Nephron progenitor cell (in vitro differentiated cells): ENCODE data around the gene CXorf38.

Experiments
- DNase-seq: peaks from one replicate; pipeline ENCODE4 v3.0.0; 2021
- H3K27ac Mint-ChIP-seq: 2 replicates; pipeline ENCODE4 v1.8.0; 2021; ENCODE audit warnings: mild to moderate bottlenecking, moderate library complexity, mixed read lengths
- H3K27me3 Mint-ChIP-seq: 2 replicates; pipeline ENCODE4 v1.8.0; 2021; ENCODE audit warnings: mild to moderate bottlenecking, low read depth, mixed read lengths; ENCODE audit not compliant: poor library complexity
- H3K36me3 Mint-ChIP-seq: 2 replicates; pipeline ENCODE4 v1.8.0; 2021; ENCODE audit warnings: low read depth, mixed read lengths
- H3K4me1 Mint-ChIP-seq: 2 replicates; pipeline ENCODE4 v1.8.0; 2021; ENCODE audit warnings: mixed read lengths
- H3K4me3 Mint-ChIP-seq: 2 replicates; pipeline ENCODE4 v1.8.0; 2021; ENCODE audit warnings: mild to moderate bottlenecking, moderate library complexity, mixed read lengths
- H3K9me3 Mint-ChIP-seq: 2 replicates; pipeline ENCODE4 v1.8.0; 2021; ENCODE audit warnings: mild to moderate bottlenecking, moderate library complexity, mixed read lengths
- TF ChIP-seq, protein P1 (sequence below): fragments of 200-600 bp; sonication (generic); IDR thresholded peaks from 2 replicates; pipeline ENCODE4 v1.5.0; 2021; ENCODE audit warnings: antibody characterized with exemption

The CXorf38 gene

DNA sequence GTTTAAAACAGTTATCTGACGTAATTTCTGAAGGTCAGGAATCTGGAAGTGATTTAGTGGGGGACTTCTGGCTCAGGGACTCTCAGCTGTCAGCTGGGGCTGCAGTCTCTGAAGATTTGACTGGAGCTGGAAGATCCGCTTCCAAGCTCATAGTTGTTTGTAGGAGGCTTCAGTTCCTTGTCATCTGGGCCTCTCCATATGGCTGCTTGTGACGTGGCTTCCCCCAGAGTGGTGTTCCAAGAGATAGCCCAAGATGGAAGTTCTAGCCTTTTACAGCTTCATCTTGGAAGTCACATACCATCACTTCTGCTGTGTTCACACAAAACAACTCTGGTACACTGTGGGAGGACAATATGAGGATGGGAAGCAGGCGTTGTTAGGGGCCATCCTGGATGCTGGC, 22.1 kb downstream of the CXorf38 start:
- H3K36me3 Mint-ChIP-seq, result peaks cover 20% of the 10 kb centered on the region
- no peak overlapping the region for H3K27ac Mint-ChIP-seq
- peaks cover 21% of the 10 kb centered on the region for H3K9me3 Mint-ChIP-seq
- no peak for DNase-seq
- no peak overlapping the region for H3K4me3 Mint-ChIP-seq
- TF ChIP-seq, protein P1, sequence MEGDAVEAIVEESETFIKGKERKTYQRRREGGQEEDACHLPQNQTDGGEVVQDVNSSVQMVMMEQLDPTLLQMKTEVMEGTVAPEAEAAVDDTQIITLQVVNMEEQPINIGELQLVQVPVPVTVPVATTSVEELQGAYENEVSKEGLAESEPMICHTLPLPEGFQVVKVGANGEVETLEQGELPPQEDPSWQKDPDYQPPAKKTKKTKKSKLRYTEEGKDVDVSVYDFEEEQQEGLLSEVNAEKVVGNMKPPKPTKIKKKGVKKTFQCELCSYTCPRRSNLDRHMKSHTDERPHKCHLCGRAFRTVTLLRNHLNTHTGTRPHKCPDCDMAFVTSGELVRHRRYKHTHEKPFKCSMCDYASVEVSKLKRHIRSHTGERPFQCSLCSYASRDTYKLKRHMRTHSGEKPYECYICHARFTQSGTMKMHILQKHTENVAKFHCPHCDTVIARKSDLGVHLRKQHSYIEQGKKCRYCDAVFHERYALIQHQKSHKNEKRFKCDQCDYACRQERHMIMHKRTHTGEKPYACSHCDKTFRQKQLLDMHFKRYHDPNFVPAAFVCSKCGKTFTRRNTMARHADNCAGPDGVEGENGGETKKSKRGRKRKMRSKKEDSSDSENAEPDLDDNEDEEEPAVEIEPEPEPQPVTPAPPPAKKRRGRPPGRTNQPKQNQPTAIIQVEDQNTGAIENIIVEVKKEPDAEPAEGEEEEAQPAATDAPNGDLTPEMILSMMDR, result no peak
- peaks cover 12% of the 10 kb centered on the region for H3K4me1 Mint-ChIP-seq
- H3K27me3 Mint-ChIP-seq, result peaks cover 3% of the 10 kb centered on the region

DNA sequence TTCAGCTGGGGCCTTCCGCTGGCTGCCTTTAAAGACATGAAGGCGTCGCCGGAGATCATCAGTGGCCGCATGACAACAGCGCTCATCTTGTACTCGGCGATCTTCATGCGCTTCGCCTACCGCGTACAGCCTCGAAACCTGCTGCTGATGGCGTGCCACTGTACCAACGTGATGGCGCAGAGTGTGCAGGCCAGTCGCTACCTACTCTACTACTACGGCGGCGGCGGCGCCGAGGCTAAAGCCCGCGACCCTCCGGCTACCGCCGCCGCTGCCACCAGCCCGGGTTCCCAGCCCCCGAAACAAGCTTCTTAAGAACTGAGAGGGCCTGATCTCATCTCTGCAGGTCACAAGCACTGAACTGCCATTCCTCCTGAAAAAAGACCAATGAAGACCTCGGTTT, 23.7 kb downstream of the CXorf38 start:
- peaks cover 3% of the 10 kb centered on the region for H3K27me3 Mint-ChIP-seq
- H3K4me1 Mint-ChIP-seq, result peaks cover 12% of the 10 kb centered on the region
- no peak for DNase-seq
- no peak overlapping the region for H3K27ac Mint-ChIP-seq
- H3K36me3 Mint-ChIP-seq, result peaks cover 20% of the 10 kb centered on the region
- no peak overlapping the region for H3K4me3 Mint-ChIP-seq
- TF ChIP-seq, protein P1, result no peak
- peaks cover 21% of the 10 kb centered on the region for H3K9me3 Mint-ChIP-seq

DNA sequence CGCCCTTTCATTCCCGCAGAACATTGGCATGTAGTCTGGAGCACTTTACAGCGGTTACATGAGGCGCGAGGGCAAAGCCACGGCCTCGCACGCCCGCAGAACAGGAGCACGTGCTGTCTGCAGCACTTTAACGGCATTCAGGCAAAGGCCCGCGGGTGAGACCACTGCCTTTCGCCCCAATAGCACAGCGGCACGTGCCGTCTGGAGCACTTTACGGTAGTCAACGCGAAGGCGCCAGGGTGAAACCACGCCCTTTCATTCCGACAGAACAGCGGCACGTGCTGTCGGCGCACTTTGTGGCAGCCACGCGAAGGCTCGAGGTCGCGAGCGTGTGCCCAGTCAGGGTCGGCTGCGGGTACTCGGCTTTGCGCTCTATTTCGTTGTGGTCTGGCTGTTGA, 24.2 kb downstream of the CXorf38 start, which contains the start of gene MPC1L:
Gene MPC1L, plus strand, starts transcription at position 290 of the 398 bp plus-strand sequence. CDS start 138 bp downstream, outside the sequence.
- DNase-seq, result no peak
- Mint-ChIP-seq H3K36me3 (peaks cover 18% of the 10 kb centered on the region), H3K4me1 (peaks cover 12% of the 10 kb centered on the region), H3K4me3 (no peak within 1 kb of the TSS), H3K27ac (no peak within 1 kb of the TSS), H3K27me3 (peaks cover 3% of the 10 kb centered on the region), H3K9me3 (peaks cover 22% of the 10 kb centered on the region)
- TF ChIP-seq, protein P1, result no peak

DNA sequence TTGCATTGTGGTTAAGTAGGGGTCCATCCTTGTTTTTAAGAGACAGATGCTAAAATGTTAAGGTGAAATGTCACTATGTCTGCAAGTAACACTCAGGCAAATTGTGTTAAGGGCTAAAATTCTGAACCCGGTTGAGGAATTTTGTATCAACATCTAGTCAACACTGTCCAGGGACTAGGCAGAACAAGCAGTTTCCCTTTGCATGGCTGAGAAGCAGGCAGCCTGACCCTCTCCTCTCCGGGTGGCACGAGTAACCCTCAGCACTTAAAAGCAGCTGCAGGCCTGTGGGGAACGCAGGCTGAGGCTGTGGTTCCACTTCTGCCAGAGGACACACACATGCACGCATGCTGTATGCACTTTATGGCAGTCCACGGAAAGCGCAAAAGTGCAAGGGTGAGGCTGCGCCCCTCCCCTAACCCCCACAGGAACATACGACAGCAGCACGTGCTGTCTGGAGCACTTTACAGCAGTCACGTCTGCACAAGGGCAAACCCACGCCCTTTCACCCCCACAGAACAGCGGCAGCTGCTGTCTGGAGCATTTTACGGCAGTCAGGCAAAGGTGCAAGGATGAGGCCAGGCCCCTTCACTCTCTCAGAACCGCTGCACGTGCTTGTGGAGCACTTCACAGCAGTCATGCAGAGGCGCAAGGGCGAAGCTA, 24.8 kb downstream of the CXorf38 start:
- peaks cover 12% of the 10 kb centered on the region for H3K4me1 Mint-ChIP-seq
- DNase-seq, result no peak
- peaks cover 3% of the 10 kb centered on the region for H3K27me3 Mint-ChIP-seq
- peaks cover 12% of the 10 kb centered on the region for H3K36me3 Mint-ChIP-seq
- peaks cover 27% of the 10 kb centered on the region for H3K9me3 Mint-ChIP-seq
- H3K4me3 Mint-ChIP-seq, result no peak overlapping the region
- TF ChIP-seq, protein P1, result no peak
- H3K27ac Mint-ChIP-seq, result no peak overlapping the region

DNA sequence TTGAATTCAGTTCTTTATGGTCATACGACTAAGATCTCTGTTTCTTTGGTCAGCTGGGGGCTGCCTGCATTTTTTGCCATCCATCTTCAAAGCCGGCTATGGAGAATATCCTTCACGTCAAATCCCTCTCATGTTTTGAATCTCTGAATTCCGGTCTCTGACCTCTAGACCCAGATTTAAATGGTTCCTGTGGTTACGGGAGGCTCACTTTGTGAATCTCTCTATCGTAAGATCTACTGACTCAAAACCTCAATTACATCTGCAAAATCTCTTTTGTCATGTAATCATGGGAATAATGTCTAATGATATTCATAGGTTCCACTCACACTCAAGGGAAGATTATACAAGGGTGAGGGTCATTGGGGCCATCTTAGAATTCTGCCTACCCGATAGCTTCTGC, 29.8 kb downstream of the CXorf38 start:
- Mint-ChIP-seq H3K27me3 (no peaks in the 10 kb centered on the region), H3K9me3 (peaks cover 29% of the 10 kb centered on the region), H3K4me1 (peaks cover 6% of the 10 kb centered on the region), H3K4me3 (no peak overlapping the region), H3K27ac (no peak overlapping the region), H3K36me3 (no peaks in the 10 kb centered on the region)
- no peak for DNase-seq
- TF ChIP-seq, protein P1, result no peak

DNA sequence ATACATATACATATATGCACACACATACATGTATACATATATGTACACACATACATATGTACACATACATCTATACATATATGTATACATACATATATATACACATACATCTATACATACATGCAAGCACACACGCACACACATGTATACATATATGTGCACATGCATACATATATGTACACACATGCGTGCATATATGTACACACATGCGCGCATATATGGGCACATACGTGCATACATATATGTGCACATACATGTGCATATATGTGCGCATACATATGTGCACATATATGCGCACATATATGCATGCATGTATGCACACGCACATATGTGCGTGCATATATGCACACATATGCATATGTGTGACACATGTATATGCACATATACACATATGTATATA, 31.4 kb downstream of the CXorf38 start:
- no peak overlapping the region for H3K4me3 Mint-ChIP-seq
- DNase-seq, result no peak
- H3K4me1 Mint-ChIP-seq, result no peaks in the 10 kb centered on the region
- no peaks in the 10 kb centered on the region for H3K27me3 Mint-ChIP-seq
- TF ChIP-seq, protein P1, result no peak
- H3K9me3 Mint-ChIP-seq, result peaks cover 21% of the 10 kb centered on the region
- H3K36me3 Mint-ChIP-seq, result no peaks in the 10 kb centered on the region
- H3K27ac Mint-ChIP-seq, result no peak overlapping the region
